HEK293T (cell line): ENCODE results near the gene LSS.

Source experiments
- ARNT ChIP-seq: fragments of 450-650 bp; IDR thresholded peaks from 2 replicates; pipeline ENCODE4 v1.6.1; 2017; ENCODE audit warnings: mild to moderate bottlenecking
- CTBP1 ChIP-seq: fragments of 450-650 bp; IDR thresholded peaks from 2 replicates; pipeline ENCODE4 v1.6.1; 2016; ENCODE audit warnings: borderline replicate concordance
- ELF4 ChIP-seq: fragments of 450-650 bp; IDR thresholded peaks from 2 replicates; pipeline ENCODE4 v1.6.1; 2017; ENCODE audit warnings: antibody characterized with exemption
- FOXA1 ChIP-seq: fragments of 450-650 bp; IDR thresholded peaks from 2 replicates; pipeline ENCODE4 v1.6.1; 2016; ENCODE audit warnings: mild to moderate bottlenecking
- FOXK2 ChIP-seq: fragments of 450-650 bp; IDR thresholded peaks from 2 replicates; pipeline ENCODE4 v1.6.1; 2016; ENCODE audit warnings: mild to moderate bottlenecking
- HDGF ChIP-seq: fragments of 450-650 bp; IDR thresholded peaks from 2 replicates; pipeline ENCODE4 v1.6.1; 2017; ENCODE audit warnings: antibody characterized with exemption, borderline replicate concordance
- L3MBTL2 ChIP-seq: fragments of 450-650 bp; conservative IDR thresholded peaks from 2 replicates; pipeline ENCODE4 v1.6.1; 2016; ENCODE audit warnings: mild to moderate bottlenecking
- LEF1 ChIP-seq: fragments of 450-650 bp; IDR thresholded peaks from 2 replicates; pipeline ENCODE4 v1.6.1; 2017; ENCODE audit warnings: mild to moderate bottlenecking, borderline replicate concordance
- SP1 ChIP-seq: fragments of 450-650 bp; IDR thresholded peaks from 2 replicates; pipeline ENCODE4 v1.6.1; 2017
- SUZ12 ChIP-seq: fragments of 450-650 bp; IDR thresholded peaks from 2 replicates; pipeline ENCODE4 v1.6.1; 2016; ENCODE audit warnings: mild to moderate bottlenecking
- TARDBP ChIP-seq: fragments of 450-650 bp; IDR thresholded peaks from 2 replicates; pipeline ENCODE4 v1.6.1; 2016
- ZNF384 ChIP-seq: fragments of 450-650 bp; IDR thresholded peaks from 2 replicates; pipeline ENCODE4 v1.6.1; 2016
- TF ChIP-seq, protein P1 (sequence below): fragments of 450-650 bp; IDR thresholded peaks from 2 replicates; pipeline ENCODE4 v1.6.1; 2016

DNA sequence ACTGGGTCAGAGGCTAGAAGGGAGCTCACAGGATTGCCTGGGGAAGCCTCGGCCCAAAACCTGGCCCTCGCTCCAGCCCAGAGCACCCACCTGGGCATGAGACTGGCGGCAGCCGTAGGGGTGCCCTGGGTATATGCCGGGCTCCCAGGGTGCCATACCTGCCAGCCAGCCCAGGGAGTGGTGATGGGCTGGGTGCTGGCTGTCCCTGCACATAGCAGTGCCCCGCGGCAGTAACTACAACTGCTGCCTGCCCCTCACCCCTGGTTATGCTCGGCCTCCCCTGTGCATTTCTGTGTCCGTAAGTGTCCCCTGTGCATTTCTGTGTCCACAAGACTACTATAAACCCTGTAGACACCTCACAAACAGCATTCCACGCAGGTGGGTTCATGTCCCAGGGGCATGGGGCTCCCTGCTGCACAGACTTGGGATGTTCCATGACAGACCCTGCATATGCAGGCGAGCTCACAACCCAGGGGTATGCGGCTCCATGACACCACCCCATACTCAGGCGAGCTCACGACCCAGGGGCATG is 38.5 kb downstream of the LSS start:
- TF ChIP-seq, protein P1, sequence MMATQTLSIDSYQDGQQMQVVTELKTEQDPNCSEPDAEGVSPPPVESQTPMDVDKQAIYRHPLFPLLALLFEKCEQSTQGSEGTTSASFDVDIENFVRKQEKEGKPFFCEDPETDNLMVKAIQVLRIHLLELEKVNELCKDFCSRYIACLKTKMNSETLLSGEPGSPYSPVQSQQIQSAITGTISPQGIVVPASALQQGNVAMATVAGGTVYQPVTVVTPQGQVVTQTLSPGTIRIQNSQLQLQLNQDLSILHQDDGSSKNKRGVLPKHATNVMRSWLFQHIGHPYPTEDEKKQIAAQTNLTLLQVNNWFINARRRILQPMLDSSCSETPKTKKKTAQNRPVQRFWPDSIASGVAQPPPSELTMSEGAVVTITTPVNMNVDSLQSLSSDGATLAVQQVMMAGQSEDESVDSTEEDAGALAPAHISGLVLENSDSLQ, result no peak
- TF ChIP-seq ARNT (no peak), LEF1 (no peak), L3MBTL2 (no peak), HDGF (no peak), FOXA1 (no peak), CTBP1 (no peak), SUZ12 (no peak), ZNF384 (no peak), ELF4 (no peak), FOXK2 (no peak), SP1 (no peak), TARDBP (no peak)
